ENCODE measurements around the gene MCCD1. TPM values are rescaled to one million over a fixed set of nuclear protein-coding genes. Genes with fewer than 3 reads are reported as not detected.
A peak's percentile ranks its signal among the peaks of the same experiment; 100 is the strongest.
"Not testable (repeated sequence)": the region's sequence is repeated elsewhere in the genome, so short reads cannot be mapped to it uniquely, and the experiment has no call there.

MCCD1 gene
- total RNA-seq, 3 donors from 2014 or later = not detected

DNA sequence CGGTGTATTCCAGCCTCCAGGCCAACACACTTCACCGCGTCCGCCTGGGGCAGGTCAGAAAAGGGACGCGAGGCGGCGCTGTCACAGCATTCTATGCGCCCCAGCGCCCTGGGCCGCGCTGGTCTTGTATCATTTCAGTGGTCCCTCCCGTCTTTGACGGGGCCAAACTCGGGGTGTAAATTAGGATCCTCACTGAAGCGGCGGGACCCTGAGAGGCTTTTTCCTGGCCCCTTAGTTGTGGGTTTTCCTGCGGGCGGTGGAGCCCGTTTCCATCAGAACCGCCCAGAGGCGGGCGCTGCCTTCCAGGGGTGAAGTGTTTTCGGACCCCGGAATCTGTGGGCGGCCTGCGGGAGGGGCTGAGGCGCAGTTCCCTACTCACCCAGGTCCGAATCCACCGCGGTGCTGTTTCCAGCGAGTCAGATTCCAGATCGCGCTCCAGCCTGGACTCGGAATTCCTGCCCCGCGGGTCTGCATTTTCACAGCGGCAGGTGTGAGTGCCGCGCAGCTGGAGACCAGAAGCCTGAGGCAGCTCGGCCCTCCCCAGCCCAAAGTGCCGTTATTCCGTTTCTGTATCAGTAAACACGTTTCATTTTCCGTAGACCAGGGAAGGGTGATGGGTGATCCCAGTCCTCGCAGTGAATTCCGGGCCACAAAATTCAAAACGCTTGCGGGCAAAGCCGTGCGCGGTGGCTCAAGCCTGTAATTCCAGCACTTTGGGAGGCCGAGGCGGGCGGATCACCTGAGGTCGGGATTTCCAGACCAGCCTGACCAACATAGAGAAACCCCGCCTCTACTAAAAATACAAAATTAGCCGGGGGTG lies 34.7 kb upstream of the MCCD1 start:
- TF ChIP-seq POLR2AphosphoS5 (IDR thresholded peaks at IDR 0.05) (peak in 1 of 3 donors; percentile 22), POLR2A (IDR thresholded peaks at IDR 0.05) (no peak)
- TF ChIP-seq, protein P1, sequence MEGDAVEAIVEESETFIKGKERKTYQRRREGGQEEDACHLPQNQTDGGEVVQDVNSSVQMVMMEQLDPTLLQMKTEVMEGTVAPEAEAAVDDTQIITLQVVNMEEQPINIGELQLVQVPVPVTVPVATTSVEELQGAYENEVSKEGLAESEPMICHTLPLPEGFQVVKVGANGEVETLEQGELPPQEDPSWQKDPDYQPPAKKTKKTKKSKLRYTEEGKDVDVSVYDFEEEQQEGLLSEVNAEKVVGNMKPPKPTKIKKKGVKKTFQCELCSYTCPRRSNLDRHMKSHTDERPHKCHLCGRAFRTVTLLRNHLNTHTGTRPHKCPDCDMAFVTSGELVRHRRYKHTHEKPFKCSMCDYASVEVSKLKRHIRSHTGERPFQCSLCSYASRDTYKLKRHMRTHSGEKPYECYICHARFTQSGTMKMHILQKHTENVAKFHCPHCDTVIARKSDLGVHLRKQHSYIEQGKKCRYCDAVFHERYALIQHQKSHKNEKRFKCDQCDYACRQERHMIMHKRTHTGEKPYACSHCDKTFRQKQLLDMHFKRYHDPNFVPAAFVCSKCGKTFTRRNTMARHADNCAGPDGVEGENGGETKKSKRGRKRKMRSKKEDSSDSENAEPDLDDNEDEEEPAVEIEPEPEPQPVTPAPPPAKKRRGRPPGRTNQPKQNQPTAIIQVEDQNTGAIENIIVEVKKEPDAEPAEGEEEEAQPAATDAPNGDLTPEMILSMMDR (IDR thresholded peaks at IDR 0.05) = peak; percentile 61 to 78 (median 73)
- intact Hi-C loops (cut with DNase I; ENCODE audit: low total_unique reads) = no loop called here

DNA sequence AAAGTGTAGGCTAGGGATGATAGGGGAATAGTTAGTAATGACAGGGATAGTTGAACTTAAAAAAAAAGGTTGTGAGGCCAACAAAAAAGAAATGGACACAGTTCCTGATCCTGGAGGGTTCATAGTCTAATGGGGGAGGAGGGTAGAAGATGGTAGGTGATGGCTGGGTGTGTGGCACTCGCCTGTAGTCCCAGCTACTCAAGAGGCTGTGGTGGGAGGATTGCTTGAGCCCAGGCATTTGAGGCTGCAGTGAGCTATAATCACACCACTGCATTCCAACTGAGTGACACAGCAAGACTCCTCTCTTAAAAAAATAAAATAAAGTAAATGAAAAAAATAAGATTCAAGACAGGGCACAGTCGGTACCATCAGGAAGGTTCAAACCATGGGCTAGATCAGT lies 33.2 kb upstream of the MCCD1 start:
- intact Hi-C loops (cut with DNase I; ENCODE audit: low total_unique reads) = no loop called here
- no peak overlapping the region for H3K4me3 ChIP-seq
- no peaks in the 10 kb centered on the region for H3K4me1 ChIP-seq
- no peaks in the 10 kb centered on the region for H3K36me3 ChIP-seq
- DNase-seq (ENCODE audit: low spot score in 2 of 2) = no peak
- H3K27ac ChIP-seq = no peak overlapping the region
- no peak for TF ChIP-seq POLR2AphosphoS5 (IDR thresholded peaks at IDR 0.05)
- TF ChIP-seq, protein P1 (IDR thresholded peaks at IDR 0.05) = no peak
- no peak for TF ChIP-seq POLR2A (IDR thresholded peaks at IDR 0.05)
- no peaks in the 10 kb centered on the region for H3K9me3 ChIP-seq
- H3K27me3 ChIP-seq = no peaks in the 10 kb centered on the region

More for the DNA sequence above, 34.7 kb upstream of the MCCD1 start:
- peak overlapping the region; percentile 51 to 72 (median 54) for H3K4me3 ChIP-seq
- peak; percentile 46 to 77 for DNase-seq (ENCODE audit: low spot score in 2 of 2)
- H3K9me3 ChIP-seq = no peaks in the 10 kb centered on the region
- no peaks in the 10 kb centered on the region for H3K27me3 ChIP-seq
- no peaks in the 10 kb centered on the region for H3K4me1 ChIP-seq
- no peaks in the 10 kb centered on the region for H3K36me3 ChIP-seq
- peak overlapping the region; percentile 29 to 72 for H3K27ac ChIP-seq

DNA sequence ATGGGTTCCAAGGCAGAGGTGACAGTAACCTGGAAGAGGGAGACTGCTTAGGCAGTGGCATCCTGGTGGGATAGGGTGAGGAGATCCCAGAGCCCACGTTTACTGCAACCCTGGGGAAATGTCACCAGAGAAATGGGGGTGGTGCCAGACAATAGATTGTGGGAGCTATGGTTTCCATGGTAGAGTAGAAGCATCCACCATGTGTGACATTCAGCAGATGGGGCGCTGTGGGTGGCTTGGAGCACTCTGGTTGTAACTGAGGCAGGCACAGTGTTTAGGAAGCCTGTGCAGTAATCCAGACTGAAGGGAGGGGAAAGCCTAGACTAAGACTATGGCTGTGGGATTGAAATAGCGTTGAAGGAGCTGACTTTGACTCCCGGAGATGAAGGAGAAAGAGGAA lies 31.9 kb upstream of the MCCD1 start:
- H3K4me1 ChIP-seq; H3K27me3 ChIP-seq; intact Hi-C loops (cut with DNase I; ENCODE audit: low total_unique reads); DNase-seq (ENCODE audit: low spot score in 2 of 2); H3K9me3 ChIP-seq; H3K36me3 ChIP-seq; H3K4me3 ChIP-seq: not testable (repeated sequence)
- peak overlapping the region in 1 of 2 donors; percentile 57 for H3K27ac ChIP-seq

DNA sequence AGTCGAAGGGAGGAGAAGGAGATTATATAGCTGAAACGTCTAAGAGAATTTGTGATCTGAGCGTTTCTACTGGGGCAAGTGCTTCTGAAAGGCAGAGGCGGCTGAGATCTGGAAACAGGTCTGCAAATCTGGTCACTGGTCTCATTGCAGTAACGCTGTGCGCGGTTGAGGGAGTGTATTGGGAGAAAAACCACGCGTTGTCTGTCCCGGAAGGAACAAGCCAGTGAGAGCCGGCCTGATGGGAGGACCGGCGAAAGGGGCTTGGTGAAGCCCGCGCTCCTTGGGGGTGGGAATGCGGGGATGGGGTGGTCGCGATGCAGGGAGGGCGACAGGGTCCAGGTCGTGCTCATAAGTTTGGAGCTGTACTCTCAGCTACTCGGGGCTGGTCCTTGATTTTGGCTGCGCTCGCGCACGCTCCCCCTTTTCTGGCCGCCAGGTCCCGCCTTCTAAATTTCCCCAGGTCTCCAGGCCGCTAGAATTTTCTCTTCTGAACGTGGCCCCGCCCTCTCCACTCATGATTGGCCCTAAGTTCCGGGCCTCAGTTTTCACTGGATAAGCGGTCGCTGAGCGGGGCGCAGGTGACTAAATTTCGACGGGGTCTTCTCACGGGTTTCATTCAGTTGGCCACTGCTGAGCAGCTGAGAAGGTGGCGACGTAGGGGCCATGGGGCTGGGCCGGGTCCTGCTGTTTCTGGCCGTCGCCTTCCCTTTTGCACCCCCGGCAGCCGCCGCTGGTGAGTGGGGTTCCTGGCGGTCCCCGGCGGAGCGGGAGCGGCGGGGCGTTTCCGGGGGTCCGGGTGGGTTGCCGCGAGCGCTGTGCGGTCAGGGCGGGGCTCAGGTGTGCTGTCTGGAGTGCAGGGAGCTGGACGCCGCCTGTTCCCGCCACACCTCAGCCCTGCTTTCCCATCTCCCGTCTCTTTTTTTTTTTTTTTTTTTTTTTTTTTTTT lies 31.0 kb upstream of the MCCD1 start, which contains the start of gene MICB:
TSS of gene MICB (plus strand) at position 615 of the 946 bp plus-strand sequence. CDS start at position 664, 49 bp downstream.
- intact Hi-C loops (cut with DNase I; ENCODE audit: low total_unique reads) = no loop called here
- Histone ChIP-seq H3K27ac (peak within 1 kb of the TSS in 1 of 2 donors; percentile 57), H3K4me1 (no peaks in the 10 kb centered on the region), H3K36me3 (no peaks in the 10 kb centered on the region), H3K4me3 (peak within 1 kb of the TSS; percentile 52 to 79 (median 63)), H3K9me3 (no peaks in the 10 kb centered on the region), H3K27me3 (no peaks in the 10 kb centered on the region)
- no peak for TF ChIP-seq POLR2AphosphoS5 (IDR thresholded peaks at IDR 0.05)
- TF ChIP-seq, protein P1 (IDR thresholded peaks at IDR 0.05) = peak in 1 of 3 donors; percentile 17
- peak; percentile 63 to 77 for DNase-seq (ENCODE audit: low spot score in 2 of 2)

DNA sequence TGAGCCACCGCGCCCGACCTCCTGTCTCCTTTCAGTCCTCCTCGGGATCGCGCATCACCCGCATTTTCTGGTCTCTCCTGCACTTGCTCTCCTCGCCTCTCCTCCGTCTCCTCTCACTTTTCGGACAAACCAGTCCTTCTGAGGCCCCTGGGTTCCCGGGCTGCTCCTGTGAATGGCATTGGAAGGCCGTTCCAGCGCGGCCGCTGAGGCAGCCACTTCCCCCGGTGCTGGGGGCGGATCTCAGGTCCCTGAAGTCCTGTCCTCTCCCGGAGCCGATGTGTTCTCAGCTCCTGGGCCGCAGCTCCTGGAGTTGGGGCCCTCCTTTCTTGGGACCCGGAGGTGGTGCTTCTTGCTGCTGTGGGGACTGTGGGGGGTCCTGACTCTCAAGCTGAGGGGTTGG lies 30.0 kb upstream of the MCCD1 start:
- no peaks in the 10 kb centered on the region for H3K36me3 ChIP-seq
- no peaks in the 10 kb centered on the region for H3K9me3 ChIP-seq
- H3K27me3 ChIP-seq = no peaks in the 10 kb centered on the region
- intact Hi-C loops (cut with DNase I; ENCODE audit: low total_unique reads) = no loop called here
- TF ChIP-seq, protein P1 (IDR thresholded peaks at IDR 0.05) = no peak
- TF ChIP-seq POLR2A (IDR thresholded peaks at IDR 0.05) (no peak), POLR2AphosphoS5 (IDR thresholded peaks at IDR 0.05) (no peak)
- no peak for DNase-seq (ENCODE audit: low spot score in 2 of 2)
- no peaks in the 10 kb centered on the region for H3K4me1 ChIP-seq
- peak overlapping the region in 2 of 3 donors; percentile 63 to 79 for H3K4me3 ChIP-seq
- H3K27ac ChIP-seq = no peak overlapping the region

DNA sequence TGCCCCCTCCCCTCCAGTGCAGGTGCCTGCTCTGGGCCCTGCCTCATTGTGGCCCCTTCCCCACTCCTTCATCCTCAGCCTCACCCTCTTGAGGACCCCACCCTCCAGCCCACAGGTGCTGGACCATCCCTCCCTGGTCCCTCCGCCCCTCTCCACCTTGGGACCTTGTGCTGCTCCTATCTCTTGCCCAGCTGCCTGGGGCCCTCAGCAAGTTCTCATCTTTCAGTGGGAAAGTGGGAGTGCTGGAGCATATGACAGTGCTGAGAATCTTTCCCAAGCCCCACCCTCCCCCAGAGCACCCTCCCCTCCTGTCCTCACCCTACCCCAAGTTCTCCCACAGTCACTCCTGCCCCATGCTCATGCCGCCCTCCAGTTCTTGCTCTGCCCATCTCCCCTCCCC lies 29.1 kb upstream of the MCCD1 start:
- H3K4me3 ChIP-seq; H3K36me3 ChIP-seq; H3K4me1 ChIP-seq; intact Hi-C loops (cut with DNase I; ENCODE audit: low total_unique reads); DNase-seq (ENCODE audit: low spot score in 2 of 2); H3K9me3 ChIP-seq; H3K27me3 ChIP-seq; H3K27ac ChIP-seq: not testable (repeated sequence)
